Mesendoderm (in vitro differentiated cells): ENCODE data around the gene SECISBP2L.

ENCODE experiments used
- DNase-seq: peaks from one replicate; pipeline ENCODE4 v3.0.0; 2013
- H2AK5ac ChIP-seq: 2 replicates; pipeline ENCODE4 v1.6.1; 2013; ENCODE audit warnings: low read length, inconsistent platforms
- H2BK120ac ChIP-seq: 2 replicates; pipeline ENCODE4 v1.6.1; 2013; ENCODE audit warnings: low read depth, mild to moderate bottlenecking, low read length, moderate library complexity, mixed read lengths
- H2BK15ac ChIP-seq: replicated peaks from 2 replicates; pipeline ENCODE4 v1.6.1; 2013; ENCODE audit warnings: low read depth, mild to moderate bottlenecking, moderate library complexity
- H2BK5ac ChIP-seq: 2 replicates; pipeline ENCODE4 v1.6.1; 2013; ENCODE audit warnings: low read length, inconsistent platforms
- H3K18ac ChIP-seq: 2 replicates; pipeline ENCODE4 v1.6.1; 2013; ENCODE audit warnings: mild to moderate bottlenecking, low read length, mixed read lengths
- H3K23ac ChIP-seq: one replicate; pipeline ENCODE4 v1.6.1; 2013; ENCODE audit warnings: low read length
- H3K27ac ChIP-seq: 2 replicates; pipeline ENCODE4 v1.5.1; 2013; ENCODE audit warnings: low read depth, mild to moderate bottlenecking, inconsistent platforms, low read length, moderate library complexity
- H3K27me3 ChIP-seq: 2 replicates; pipeline ENCODE4 v1.6.1; 2013; ENCODE audit warnings: low read length, control low read depth, mild to moderate bottlenecking, inconsistent platforms; ENCODE audit not compliant: insufficient read depth, poor library complexity
- H3K36me3 ChIP-seq: 2 replicates; pipeline ENCODE4 v1.6.1; 2013; ENCODE audit warnings: low read length, inconsistent platforms; ENCODE audit not compliant: control insufficient read depth, insufficient read depth
- H3K4ac ChIP-seq: one replicate; pipeline ENCODE4 v1.6.1; 2013; ENCODE audit warnings: low read depth, mild to moderate bottlenecking, low read length, moderate library complexity
- H3K4me1 ChIP-seq: 2 replicates; pipeline ENCODE4 v1.6.1; 2013; ENCODE audit warnings: low read depth, low read length, inconsistent platforms; ENCODE audit not compliant: control insufficient read depth
- H3K4me2 ChIP-seq: 2 replicates; pipeline ENCODE4 v1.6.1; 2013; ENCODE audit warnings: low read length
- H3K4me3 ChIP-seq: 2 replicates; pipeline ENCODE4 v1.5.1; 2013; ENCODE audit warnings: mild to moderate bottlenecking, low read length
- H3K56ac ChIP-seq: one replicate; pipeline ENCODE4 v1.6.1; 2013; ENCODE audit warnings: low read length
- H3K79me1 ChIP-seq: 2 replicates; pipeline ENCODE4 v1.6.1; 2013; ENCODE audit warnings: low read length, inconsistent platforms
- H3K79me2 ChIP-seq: 2 replicates; pipeline ENCODE4 v1.6.1; 2013; ENCODE audit warnings: mild to moderate bottlenecking, low read length; ENCODE audit not compliant: control insufficient read depth, insufficient read depth
- H3K9ac ChIP-seq: 2 replicates; pipeline ENCODE4 v1.6.1; 2013; ENCODE audit warnings: low read length, inconsistent platforms
- H4K5ac ChIP-seq: one replicate; pipeline ENCODE4 v1.6.1; 2013; ENCODE audit warnings: low read length
- H4K8ac ChIP-seq: one replicate; pipeline ENCODE4 v1.6.1; 2013; ENCODE audit warnings: low read depth, mild to moderate bottlenecking, control low read depth, low read length, moderate library complexity
- WGBS: extraction: QIAGEN DNeasy Blood & Tissue Kit; methylation state at CpG from one replicate; pipeline ENCODE4 v1.1.7; 2013; ENCODE audit warnings: low lambda C conversion rate, missing lambda C conversion rate; ENCODE audit not compliant: insufficient coverage; ENCODE audit errors: extremely low coverage; 5-methylcytosine and 5-hydroxymethylcytosine counted together

The SECISBP2L gene

DNA sequence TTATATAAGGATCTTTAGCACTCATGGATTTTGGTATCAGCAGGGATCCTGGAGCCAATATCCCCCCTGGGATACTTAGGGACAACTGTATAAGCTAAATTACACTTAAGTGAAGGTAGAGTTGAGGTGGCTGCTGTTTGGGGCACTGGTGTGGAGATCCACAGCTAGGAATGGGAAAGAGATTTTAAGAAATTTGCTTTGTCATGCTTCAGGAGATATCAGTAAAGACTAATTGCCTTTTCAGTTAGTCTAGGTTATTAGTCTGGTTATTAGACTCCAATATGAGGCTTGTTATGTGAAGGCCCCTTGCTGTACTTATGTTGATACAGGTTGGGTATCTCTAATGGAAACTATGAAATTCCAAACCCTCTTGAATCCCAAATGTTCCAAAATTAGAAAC, 1.2 kb upstream of the SECISBP2L start:
- peaks cover 10% of the 10 kb centered on the region for H3K79me2 ChIP-seq

DNA sequence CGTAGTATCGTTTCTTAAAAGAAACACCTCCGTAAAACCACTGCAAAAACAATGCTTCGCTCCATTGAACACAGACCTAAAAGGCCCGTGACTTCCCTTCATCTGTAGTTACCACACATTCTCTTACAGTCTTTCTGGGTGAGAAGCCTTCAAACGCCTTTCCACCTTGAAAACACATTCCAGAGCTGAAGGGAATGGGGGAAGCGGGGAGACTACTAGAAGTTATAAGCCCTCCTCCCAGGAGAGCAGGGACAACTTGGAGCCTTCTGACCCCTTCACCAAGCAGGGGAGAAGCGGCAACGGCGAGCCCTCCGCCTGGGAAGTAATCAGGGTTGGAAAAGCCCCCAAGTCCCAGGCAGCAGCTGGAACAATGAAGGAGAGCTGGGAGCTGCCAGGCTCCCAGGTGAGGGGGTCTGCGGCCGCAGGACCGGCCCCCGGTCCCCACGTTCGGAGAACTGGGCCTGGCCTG, 461 bp downstream of the SECISBP2L start:
- DNase-seq: peak; percentile 89
- Histone ChIP-seq H3K36me3 (no peaks in the 10 kb centered on the region), H2AK5ac (no peak overlapping the region), H3K4me2 (peak overlapping the region; percentile 58), H4K8ac (peak overlapping the region; percentile 84), H2BK15ac (no peak overlapping the region), H3K79me1 (peaks cover 5% of the 10 kb centered on the region), H4K5ac (no peak overlapping the region), H3K79me2 (peaks cover 18% of the 10 kb centered on the region), H3K27ac (peak overlapping the region; percentile 75), H2BK120ac (no peak overlapping the region), H3K23ac (no peak overlapping the region), H3K9ac (peak overlapping the region; percentile 88), H3K4me3 (peak overlapping the region; percentile 86), H3K4ac (peak overlapping the region; percentile 47), H2BK5ac (no peak overlapping the region), H3K4me1 (no peaks in the 10 kb centered on the region), H3K18ac (peak overlapping the region; percentile 46), H3K56ac (peak overlapping the region; percentile 93), H3K27me3 (no peaks in the 10 kb centered on the region)
- no CpG with 5 or more reads among the region's 17 CpGs for WGBS

More for the DNA sequence above, 1.2 kb upstream of the SECISBP2L start:
- Histone ChIP-seq H3K36me3 (no peaks in the 10 kb centered on the region), H4K8ac (no peak overlapping the region), H2BK120ac (no peak overlapping the region), H2AK5ac (no peak overlapping the region), H2BK15ac (no peak overlapping the region), H3K4me3 (no peak overlapping the region), H3K4ac (no peak overlapping the region), H3K56ac (no peak overlapping the region), H3K27ac (no peak overlapping the region), H3K23ac (no peak overlapping the region), H4K5ac (no peak overlapping the region), H3K27me3 (no peaks in the 10 kb centered on the region), H3K9ac (no peak overlapping the region), H3K79me1 (no peaks in the 10 kb centered on the region), H3K18ac (no peak overlapping the region), H3K4me1 (no peaks in the 10 kb centered on the region), H2BK5ac (no peak overlapping the region), H3K4me2 (no peak overlapping the region)
- no peak for DNase-seq

DNA sequence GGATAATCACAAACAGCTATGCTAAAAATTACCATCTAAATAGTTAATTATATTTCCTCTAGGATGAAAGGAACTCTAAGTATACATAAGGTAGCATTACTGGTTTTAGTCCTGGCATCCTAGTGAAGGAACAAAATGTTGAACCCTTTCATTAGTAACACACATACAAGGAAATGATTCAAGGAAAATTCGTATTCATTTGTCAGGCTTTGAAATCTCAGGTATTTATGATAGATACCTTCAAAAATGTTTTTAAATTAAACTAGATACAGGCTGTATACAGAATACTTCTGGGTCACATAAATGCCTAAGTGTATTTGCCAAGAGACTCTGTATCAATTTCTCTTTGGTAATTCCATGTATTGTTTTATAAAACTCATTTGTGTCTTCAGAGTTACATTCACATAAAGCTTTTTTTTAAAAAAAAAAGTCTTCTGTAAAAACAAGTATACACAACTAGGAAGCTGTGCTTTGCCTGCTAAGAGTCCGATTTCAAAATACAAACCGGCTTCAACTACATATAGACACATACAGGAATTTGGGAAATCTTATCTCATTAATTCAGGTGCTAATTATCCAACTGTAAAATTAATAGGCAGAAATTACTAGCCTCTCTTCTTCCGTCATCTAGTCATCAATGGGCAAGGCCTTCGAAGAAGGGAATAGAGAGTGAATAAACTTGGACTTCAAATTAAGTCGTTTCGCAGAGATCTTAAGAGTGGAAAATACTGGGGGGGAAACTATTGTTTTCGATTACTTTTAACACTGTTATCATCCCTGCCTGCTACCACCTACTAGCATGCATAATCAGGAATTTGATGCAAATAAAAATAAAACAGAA, 1.3 kb downstream of the SECISBP2L start:
- Histone ChIP-seq H3K9ac (peak overlapping the region; percentile 88), H2BK5ac (no peak overlapping the region), H3K18ac (no peak overlapping the region), H3K79me1 (peaks cover 5% of the 10 kb centered on the region), H3K4me1 (no peaks in the 10 kb centered on the region), H4K5ac (no peak overlapping the region), H3K27ac (no peak overlapping the region), H3K27me3 (no peaks in the 10 kb centered on the region), H2BK15ac (no peak overlapping the region), H3K79me2 (peaks cover 20% of the 10 kb centered on the region), H3K56ac (peak overlapping the region; percentile 19), H2AK5ac (no peak overlapping the region), H2BK120ac (no peak overlapping the region), H3K36me3 (no peaks in the 10 kb centered on the region), H4K8ac (no peak overlapping the region), H3K4me3 (peak overlapping the region; percentile 86), H3K23ac (no peak overlapping the region), H3K4me2 (peak overlapping the region; percentile 58), H3K4ac (no peak overlapping the region)
- no CpG with 5 or more reads among the region's 8 CpGs for WGBS
- peak; percentile 13 for DNase-seq

DNA sequence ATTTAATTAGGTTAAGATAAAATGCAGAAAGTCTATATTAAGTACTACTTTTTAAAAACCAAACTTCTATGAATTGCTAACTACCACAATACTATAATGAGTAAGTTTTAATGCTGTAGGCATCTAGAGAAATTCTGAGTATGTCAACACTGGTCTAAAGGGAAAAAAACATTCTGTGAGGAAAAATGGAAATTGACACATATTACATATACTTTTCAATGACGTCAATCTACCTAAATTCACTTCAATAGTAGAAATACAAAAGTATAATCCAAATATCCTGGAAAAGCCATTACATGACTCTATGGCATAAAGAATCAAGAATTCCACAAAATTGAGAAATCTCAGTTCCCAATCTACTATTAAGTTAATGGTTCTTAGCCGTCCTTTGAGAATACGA, 2.2 kb downstream of the SECISBP2L start:
- H2BK15ac ChIP-seq: no peak overlapping the region
- H3K56ac ChIP-seq: no peak overlapping the region
- H3K18ac ChIP-seq: no peak overlapping the region
- no peak overlapping the region for H4K5ac ChIP-seq
- WGBS: no CpG with 5 or more reads among the region's 3 CpGs
- no peaks in the 10 kb centered on the region for H3K36me3 ChIP-seq
- H3K27ac ChIP-seq: no peak overlapping the region
- H3K4me3 ChIP-seq: no peak overlapping the region
- H3K4me2 ChIP-seq: no peak overlapping the region
- H3K4me1 ChIP-seq: no peaks in the 10 kb centered on the region
- H3K27me3 ChIP-seq: no peaks in the 10 kb centered on the region
- no peak overlapping the region for H2AK5ac ChIP-seq
- H3K9ac ChIP-seq: no peak overlapping the region
- H3K23ac ChIP-seq: no peak overlapping the region
- H3K4ac ChIP-seq: no peak overlapping the region
- no peak overlapping the region for H2BK120ac ChIP-seq
- peaks cover 5% of the 10 kb centered on the region for H3K79me1 ChIP-seq
- peaks cover 20% of the 10 kb centered on the region for H3K79me2 ChIP-seq
- H2BK5ac ChIP-seq: no peak overlapping the region
- no peak for DNase-seq
- H4K8ac ChIP-seq: no peak overlapping the region

DNA sequence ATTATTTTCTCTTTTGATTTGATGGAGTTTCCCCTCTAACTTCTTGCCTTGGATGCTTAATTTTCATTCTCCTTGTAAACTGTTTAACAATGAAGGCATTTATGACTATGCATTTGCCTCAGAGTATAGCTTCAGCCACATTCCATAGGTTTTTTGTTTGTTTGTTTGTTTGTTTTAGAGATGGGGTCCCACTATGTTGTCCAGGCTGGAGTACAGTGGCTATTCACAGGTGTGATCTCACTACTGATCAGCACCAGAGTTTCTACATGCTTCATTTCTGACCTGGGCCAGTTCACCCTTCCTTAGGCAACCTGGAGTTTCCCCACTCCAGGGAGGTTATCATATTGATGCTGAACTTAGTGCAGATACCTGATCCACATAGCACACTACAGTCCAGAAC, 4.1 kb downstream of the SECISBP2L start:
- Histone ChIP-seq H3K9ac (no peak overlapping the region), H3K36me3 (no peaks in the 10 kb centered on the region), H3K56ac (no peak overlapping the region), H3K27me3 (no peaks in the 10 kb centered on the region), H3K79me2 (peaks cover 20% of the 10 kb centered on the region), H2BK120ac (no peak overlapping the region), H3K18ac (no peak overlapping the region), H2BK15ac (no peak overlapping the region), H2BK5ac (no peak overlapping the region), H4K5ac (no peak overlapping the region), H3K4me2 (no peak overlapping the region), H3K4me3 (no peak overlapping the region), H3K4me1 (no peaks in the 10 kb centered on the region), H3K4ac (no peak overlapping the region), H3K23ac (no peak overlapping the region), H2AK5ac (no peak overlapping the region), H3K27ac (no peak overlapping the region), H4K8ac (no peak overlapping the region), H3K79me1 (peaks cover 5% of the 10 kb centered on the region)
- DNase-seq: no peak

DNA sequence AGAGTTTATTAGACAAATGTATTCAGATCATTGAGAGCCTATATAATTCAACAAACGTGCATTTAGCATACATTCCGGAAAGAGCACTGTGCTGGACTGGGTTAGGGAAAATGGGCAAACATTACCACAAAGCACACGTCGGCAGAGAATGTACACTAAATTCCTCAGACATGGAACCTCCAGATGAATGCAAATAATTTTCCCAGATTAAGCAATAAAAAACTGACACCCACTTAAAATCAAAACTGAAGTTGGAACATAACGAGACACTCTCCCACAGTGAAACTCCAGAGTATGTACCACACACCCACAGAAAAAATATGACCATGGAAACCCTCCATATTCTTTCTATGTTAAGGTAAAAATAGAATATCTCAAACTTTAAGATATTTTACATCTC, 4.8 kb downstream of the SECISBP2L start:
- no peak overlapping the region for H3K56ac ChIP-seq
- H3K4ac ChIP-seq: no peak overlapping the region
- no peak overlapping the region for H3K4me3 ChIP-seq
- H2BK5ac ChIP-seq: no peak overlapping the region
- no peaks in the 10 kb centered on the region for H3K27me3 ChIP-seq
- no peak overlapping the region for H3K23ac ChIP-seq
- peaks cover 20% of the 10 kb centered on the region for H3K79me2 ChIP-seq
- no peaks in the 10 kb centered on the region for H3K4me1 ChIP-seq
- H4K5ac ChIP-seq: no peak overlapping the region
- H3K27ac ChIP-seq: no peak overlapping the region
- no peak overlapping the region for H4K8ac ChIP-seq
- H2BK15ac ChIP-seq: no peak overlapping the region
- H3K18ac ChIP-seq: no peak overlapping the region
- H2AK5ac ChIP-seq: no peak overlapping the region
- no CpG with 5 or more reads among the region's 5 CpGs for WGBS
- peaks cover 6% of the 10 kb centered on the region for H3K79me1 ChIP-seq
- H3K9ac ChIP-seq: no peak overlapping the region
- no peak overlapping the region for H2BK120ac ChIP-seq
- DNase-seq: no peak
- no peak overlapping the region for H3K4me2 ChIP-seq
- H3K36me3 ChIP-seq: no peaks in the 10 kb centered on the region
